GM23338 (cell line): Measurements from ENCODE around the gene XRN2. TPM values are rescaled to one million over a fixed set of nuclear protein-coding genes. Genes with fewer than 3 reads are reported as not detected.

ENCODE experiments used
- ATAC-seq: fragments of 200-7000 bp; cut with Tn5 transposase; 3 replicates; pipeline ENCODE4 v1.9.1; 2020
- DNase-seq: peaks from one replicate; pipeline ENCODE4 v3.0.0-alpha.2; 2015; ENCODE audit warnings: low spot score
- H2AFZ ChIP-seq: fragments of 200-600 bp; sonication (generic); 2 replicates; pipeline ENCODE4 v1.8.0; 2016; ENCODE audit warnings: antibody characterized with exemption, mild to moderate bottlenecking, moderate library complexity
- H3F3A ChIP-seq: fragments of 200-600 bp; sonication (generic); replicated peaks from 2 replicates; pipeline ENCODE4 v1.8.0; 2017; ENCODE audit warnings: antibody characterized with exemption, mixed run types, low read depth
- H3K27ac ChIP-seq: fragments of 200-600 bp; sonication (generic); 2 replicates; pipeline ENCODE4 v1.6.1; 2016; ENCODE audit warnings: low read depth
- H3K27me3 ChIP-seq: fragments of 200-600 bp; sonication (generic); 2 replicates; pipeline ENCODE4 v1.8.0; 2016; ENCODE audit warnings: mild to moderate bottlenecking, mixed run types, moderate library complexity; ENCODE audit not compliant: insufficient read depth
- H3K36me3 ChIP-seq: fragments of 200-600 bp; sonication (generic); 2 replicates; pipeline ENCODE4 v1.8.0; 2016; ENCODE audit warnings: mild to moderate bottlenecking; ENCODE audit not compliant: insufficient read depth
- H3K4me1 ChIP-seq: fragments of 200-600 bp; sonication (generic); 2 replicates; pipeline ENCODE4 v1.8.0; 2016; ENCODE audit warnings: mild to moderate bottlenecking, moderate library complexity; ENCODE audit not compliant: insufficient read depth
- H3K4me2 ChIP-seq: fragments of 200-600 bp; sonication (generic); 2 replicates; pipeline ENCODE4 v1.7.1; 2017; ENCODE audit warnings: mixed run types
- H3K4me3 ChIP-seq: fragments of 200-600 bp; sonication (generic); 2 replicates; pipeline ENCODE4 v1.6.1; 2016; ENCODE audit warnings: mixed run types
- H3K79me2 ChIP-seq: fragments of 200-600 bp; sonication (generic); replicated peaks from 2 replicates; pipeline ENCODE4 v1.8.0; 2017; ENCODE audit warnings: mild to moderate bottlenecking; ENCODE audit not compliant: insufficient read depth
- H3K9me2 ChIP-seq: fragments of 200-600 bp; sonication (generic); 2 replicates; pipeline ENCODE4 v1.8.0; 2017; ENCODE audit not compliant: insufficient read depth
- H4K20me1 ChIP-seq: fragments of 200-600 bp; sonication (generic); replicated peaks from 2 replicates; pipeline ENCODE4 v1.8.0; 2017; ENCODE audit warnings: mild to moderate bottlenecking; ENCODE audit not compliant: insufficient read depth
- H3K27ac Mint-ChIP-seq: 2 replicates; pipeline ENCODE4 v1.8.0; 2020; ENCODE audit warnings: inconsistent platforms, mild to moderate bottlenecking, moderate library complexity, mixed read lengths
- H3K27me3 Mint-ChIP-seq: 3 replicates; pipeline ENCODE4 v1.8.0; 2022; ENCODE audit warnings: low read depth, mild to moderate bottlenecking, moderate library complexity, mixed read lengths, inconsistent platforms; ENCODE audit not compliant: insufficient read depth, poor library complexity
- H3K36me3 Mint-ChIP-seq: 3 replicates; pipeline ENCODE4 v1.8.0; 2021; ENCODE audit warnings: low read depth, mild to moderate bottlenecking, inconsistent platforms, moderate library complexity, mixed read lengths
- H3K4me1 Mint-ChIP-seq: 3 replicates; pipeline ENCODE4 v1.8.0; 2020; ENCODE audit warnings: mild to moderate bottlenecking, inconsistent platforms, mixed read lengths
- H3K4me3 Mint-ChIP-seq: 3 replicates; pipeline ENCODE4 v1.8.0; 2021; ENCODE audit warnings: moderate library complexity, mild to moderate bottlenecking, inconsistent platforms, mixed read lengths
- H3K9me3 Mint-ChIP-seq: 3 replicates; pipeline ENCODE4 v1.8.0; 2020; ENCODE audit warnings: moderate library complexity, mild to moderate bottlenecking, inconsistent platforms, mixed read lengths
- EZH2 ChIP-seq: fragments of 200-600 bp; sonication (generic); IDR thresholded peaks from one replicate; pipeline ENCODE4 v1.8.0; 2017; ENCODE audit warnings: antibody characterized with exemption, mild to moderate bottlenecking, low read depth; ENCODE audit not compliant: unreplicated experiment
- EZH2phosphoT487 ChIP-seq: fragments of 200-600 bp; sonication (generic); IDR thresholded peaks from one replicate; pipeline ENCODE4 v1.8.1; 2018; ENCODE audit warnings: antibody characterized with exemption; ENCODE audit not compliant: unreplicated experiment
- JUNB ChIP-seq: IDR thresholded peaks from one replicate; pipeline ENCODE4 v1.6.1; 2016; ENCODE audit warnings: antibody characterized with exemption; ENCODE audit not compliant: unreplicated experiment
- NANOG ChIP-seq: IDR thresholded peaks from 2 replicates; pipeline ENCODE4 v1.6.1; 2016; ENCODE audit warnings: antibody characterized with exemption, borderline replicate concordance
- STAT1 ChIP-seq: IDR thresholded peaks from one replicate; pipeline ENCODE4 v1.6.1; 2016; ENCODE audit warnings: antibody characterized with exemption; ENCODE audit not compliant: unreplicated experiment
- ZNF114 ChIP-seq: fragments of 250-450 bp; sonication (Bioruptor Pico); IDR thresholded peaks from 2 replicates; pipeline ENCODE4 v1.5.0; 2020; ENCODE audit warnings: mild to moderate bottlenecking, moderate library complexity
- ZNF331 ChIP-seq: fragments of 250-450 bp; sonication (Bioruptor Pico); IDR thresholded peaks from 2 replicates; pipeline ENCODE4 v1.5.0; 2020; ENCODE audit warnings: low read depth, mild to moderate bottlenecking, moderate library complexity
- polyA plus RNA-seq: library from polyadenylated mRNA; unstranded; fragments of >200 nt; fragmentation: Nextera tagmentation; extraction: Ambion mirVana; gene quantifications from 2 replicates; pipeline ENCODE4 v1.2.1, GENCODE V29; 2016
- total RNA-seq: library from RNA; depleted of rRNA; stranded (reverse); fragments of >200 nt; shearing (Covaris generic); gene quantifications from 2 replicates; pipeline ENCODE4 v1.2.3, GENCODE V29; 2014
- TF ChIP-seq, protein P1 (sequence below), 2 experiments: fragments of 200-600 bp in 1 of 2; sonication (generic) in 1 of 2; conservative IDR thresholded peaks; 2 replicates each; pipeline versions ENCODE4 v1.5.1 to v1.6.1; 2016 to 2017; ENCODE audit warnings: antibody characterized with exemption in 2 of 2, low read depth in 2 of 2, mild to moderate bottlenecking in 2 of 2, moderate library complexity in 1 of 2
- TF ChIP-seq, protein P2 (sequence below): IDR thresholded peaks from 2 replicates; pipeline ENCODE4 v1.6.1; 2016; ENCODE audit warnings: antibody characterized with exemption
- TF ChIP-seq, protein P3 (sequence below): fragments of 250-450 bp; sonication (Bioruptor Pico); IDR thresholded peaks from 2 replicates; pipeline ENCODE4 v1.5.0; 2020; ENCODE audit warnings: mild to moderate bottlenecking, moderate library complexity

The XRN2 gene
- total and polyA plus RNA-seq, 2 experiments from 2014 or later = 113 to 150 TPM

DNA sequence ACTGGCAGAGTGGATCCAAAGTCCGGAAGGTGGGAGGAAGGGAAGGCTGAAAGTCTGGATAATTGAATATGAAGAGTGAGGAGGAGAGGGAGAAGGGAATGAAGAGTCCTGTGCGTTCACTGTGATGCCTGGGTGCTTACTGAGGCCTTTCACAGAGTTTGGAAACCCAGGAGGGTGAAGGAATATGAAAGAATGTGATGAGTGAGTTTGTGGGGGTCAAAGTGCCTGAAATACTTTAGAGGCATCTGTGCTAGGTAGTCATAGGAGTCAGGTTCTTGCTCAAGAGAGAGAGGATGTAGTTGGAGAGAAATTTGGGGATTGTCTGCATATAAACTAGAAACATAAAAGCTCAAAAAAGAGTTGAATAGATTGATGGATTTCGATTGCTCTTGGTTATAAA is 73.5 kb downstream of the XRN2 start:
- no peaks in the 10 kb centered on the region; the same call in 1 of the 2 replicates for H3K4me1 ChIP-seq
- H3K27ac ChIP-seq = 0 out of 2 replicates have a peak overlapping the region, but pooled peaks have one; percentile 45
- Mint-ChIP-seq H3K4me1 (peaks cover 9% of the 10 kb centered on the region), H3K27me3 (peaks cover 3% of the 10 kb centered on the region), H3K27ac (peak overlapping the region; percentile 2; the same call in 1 of the 2 replicates), H3K4me3 (no peak overlapping the region), H3K9me3 (no peaks in the 10 kb centered on the region), H3K36me3 (peaks cover 13% of the 10 kb centered on the region; the same call in 2 of the 3 replicates)
- no peak overlapping the region for H2AFZ ChIP-seq
- TF ChIP-seq ZNF114 (CRISPR knock-in tag) = no peak
- no peak for TF ChIP-seq ZNF331
- no peak for TF ChIP-seq JUNB
- TF ChIP-seq NANOG = no peak
- TF ChIP-seq, protein P1, sequence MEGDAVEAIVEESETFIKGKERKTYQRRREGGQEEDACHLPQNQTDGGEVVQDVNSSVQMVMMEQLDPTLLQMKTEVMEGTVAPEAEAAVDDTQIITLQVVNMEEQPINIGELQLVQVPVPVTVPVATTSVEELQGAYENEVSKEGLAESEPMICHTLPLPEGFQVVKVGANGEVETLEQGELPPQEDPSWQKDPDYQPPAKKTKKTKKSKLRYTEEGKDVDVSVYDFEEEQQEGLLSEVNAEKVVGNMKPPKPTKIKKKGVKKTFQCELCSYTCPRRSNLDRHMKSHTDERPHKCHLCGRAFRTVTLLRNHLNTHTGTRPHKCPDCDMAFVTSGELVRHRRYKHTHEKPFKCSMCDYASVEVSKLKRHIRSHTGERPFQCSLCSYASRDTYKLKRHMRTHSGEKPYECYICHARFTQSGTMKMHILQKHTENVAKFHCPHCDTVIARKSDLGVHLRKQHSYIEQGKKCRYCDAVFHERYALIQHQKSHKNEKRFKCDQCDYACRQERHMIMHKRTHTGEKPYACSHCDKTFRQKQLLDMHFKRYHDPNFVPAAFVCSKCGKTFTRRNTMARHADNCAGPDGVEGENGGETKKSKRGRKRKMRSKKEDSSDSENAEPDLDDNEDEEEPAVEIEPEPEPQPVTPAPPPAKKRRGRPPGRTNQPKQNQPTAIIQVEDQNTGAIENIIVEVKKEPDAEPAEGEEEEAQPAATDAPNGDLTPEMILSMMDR (conservative IDR thresholded peaks at IDR 0.05; ENCODE audit: low read depth in 2 of 2) = no peak
- H4K20me1 ChIP-seq = peaks cover 25% of the 10 kb centered on the region
- H3K27me3 ChIP-seq = no peaks in the 10 kb centered on the region
- no peaks in the 10 kb centered on the region; the same call in 1 of the 2 replicates for H3K36me3 ChIP-seq
- ATAC-seq = no peak
- DNase-seq = no peak
- no peak overlapping the region for H3K4me2 ChIP-seq
- no peak overlapping the region for H3K4me3 ChIP-seq
- H3K79me2 ChIP-seq = peaks cover 84% of the 10 kb centered on the region
- no peaks in the 10 kb centered on the region for H3K9me2 ChIP-seq
- no peaks in the 10 kb centered on the region for H3F3A ChIP-seq

DNA sequence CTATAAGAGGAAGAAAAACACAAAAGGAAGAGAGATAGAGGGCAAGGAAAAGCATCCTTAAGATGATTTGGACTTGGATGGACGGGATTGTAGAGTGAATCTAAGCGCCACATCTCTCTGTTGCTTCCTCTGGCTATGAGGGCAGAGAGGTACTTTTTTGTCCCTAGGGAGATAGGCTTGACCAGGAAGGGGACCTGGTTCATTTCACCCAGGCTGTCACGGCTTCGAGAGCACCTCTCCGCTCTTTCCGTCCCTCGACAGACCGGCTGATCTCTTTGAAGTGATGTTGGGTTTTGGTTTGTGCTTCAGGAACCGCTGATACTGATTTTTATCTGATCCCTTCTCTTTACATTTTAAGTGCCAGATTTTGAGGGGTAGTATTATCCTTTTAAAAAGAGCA is 74.6 kb downstream of the XRN2 start:
- Mint-ChIP-seq H3K27ac (no peak overlapping the region), H3K4me3 (no peak overlapping the region)
- H3K79me2 ChIP-seq = peaks cover 74% of the 10 kb centered on the region
- TF ChIP-seq, protein P1 (conservative IDR thresholded peaks at IDR 0.05; ENCODE audit: low read depth in 2 of 2) = no peak
- no peak for TF ChIP-seq JUNB
- TF ChIP-seq STAT1 = no peak
- no peak for TF ChIP-seq NANOG
- TF ChIP-seq ZNF114 (CRISPR knock-in tag) = no peak
- TF ChIP-seq, protein P2, sequence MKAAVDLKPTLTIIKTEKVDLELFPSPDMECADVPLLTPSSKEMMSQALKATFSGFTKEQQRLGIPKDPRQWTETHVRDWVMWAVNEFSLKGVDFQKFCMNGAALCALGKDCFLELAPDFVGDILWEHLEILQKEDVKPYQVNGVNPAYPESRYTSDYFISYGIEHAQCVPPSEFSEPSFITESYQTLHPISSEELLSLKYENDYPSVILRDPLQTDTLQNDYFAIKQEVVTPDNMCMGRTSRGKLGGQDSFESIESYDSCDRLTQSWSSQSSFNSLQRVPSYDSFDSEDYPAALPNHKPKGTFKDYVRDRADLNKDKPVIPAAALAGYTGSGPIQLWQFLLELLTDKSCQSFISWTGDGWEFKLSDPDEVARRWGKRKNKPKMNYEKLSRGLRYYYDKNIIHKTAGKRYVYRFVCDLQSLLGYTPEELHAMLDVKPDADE = no peak
- no peak for TF ChIP-seq ZNF331
- no peak for TF ChIP-seq EZH2
- no peak for TF ChIP-seq EZH2phosphoT487
- TF ChIP-seq, protein P3, sequence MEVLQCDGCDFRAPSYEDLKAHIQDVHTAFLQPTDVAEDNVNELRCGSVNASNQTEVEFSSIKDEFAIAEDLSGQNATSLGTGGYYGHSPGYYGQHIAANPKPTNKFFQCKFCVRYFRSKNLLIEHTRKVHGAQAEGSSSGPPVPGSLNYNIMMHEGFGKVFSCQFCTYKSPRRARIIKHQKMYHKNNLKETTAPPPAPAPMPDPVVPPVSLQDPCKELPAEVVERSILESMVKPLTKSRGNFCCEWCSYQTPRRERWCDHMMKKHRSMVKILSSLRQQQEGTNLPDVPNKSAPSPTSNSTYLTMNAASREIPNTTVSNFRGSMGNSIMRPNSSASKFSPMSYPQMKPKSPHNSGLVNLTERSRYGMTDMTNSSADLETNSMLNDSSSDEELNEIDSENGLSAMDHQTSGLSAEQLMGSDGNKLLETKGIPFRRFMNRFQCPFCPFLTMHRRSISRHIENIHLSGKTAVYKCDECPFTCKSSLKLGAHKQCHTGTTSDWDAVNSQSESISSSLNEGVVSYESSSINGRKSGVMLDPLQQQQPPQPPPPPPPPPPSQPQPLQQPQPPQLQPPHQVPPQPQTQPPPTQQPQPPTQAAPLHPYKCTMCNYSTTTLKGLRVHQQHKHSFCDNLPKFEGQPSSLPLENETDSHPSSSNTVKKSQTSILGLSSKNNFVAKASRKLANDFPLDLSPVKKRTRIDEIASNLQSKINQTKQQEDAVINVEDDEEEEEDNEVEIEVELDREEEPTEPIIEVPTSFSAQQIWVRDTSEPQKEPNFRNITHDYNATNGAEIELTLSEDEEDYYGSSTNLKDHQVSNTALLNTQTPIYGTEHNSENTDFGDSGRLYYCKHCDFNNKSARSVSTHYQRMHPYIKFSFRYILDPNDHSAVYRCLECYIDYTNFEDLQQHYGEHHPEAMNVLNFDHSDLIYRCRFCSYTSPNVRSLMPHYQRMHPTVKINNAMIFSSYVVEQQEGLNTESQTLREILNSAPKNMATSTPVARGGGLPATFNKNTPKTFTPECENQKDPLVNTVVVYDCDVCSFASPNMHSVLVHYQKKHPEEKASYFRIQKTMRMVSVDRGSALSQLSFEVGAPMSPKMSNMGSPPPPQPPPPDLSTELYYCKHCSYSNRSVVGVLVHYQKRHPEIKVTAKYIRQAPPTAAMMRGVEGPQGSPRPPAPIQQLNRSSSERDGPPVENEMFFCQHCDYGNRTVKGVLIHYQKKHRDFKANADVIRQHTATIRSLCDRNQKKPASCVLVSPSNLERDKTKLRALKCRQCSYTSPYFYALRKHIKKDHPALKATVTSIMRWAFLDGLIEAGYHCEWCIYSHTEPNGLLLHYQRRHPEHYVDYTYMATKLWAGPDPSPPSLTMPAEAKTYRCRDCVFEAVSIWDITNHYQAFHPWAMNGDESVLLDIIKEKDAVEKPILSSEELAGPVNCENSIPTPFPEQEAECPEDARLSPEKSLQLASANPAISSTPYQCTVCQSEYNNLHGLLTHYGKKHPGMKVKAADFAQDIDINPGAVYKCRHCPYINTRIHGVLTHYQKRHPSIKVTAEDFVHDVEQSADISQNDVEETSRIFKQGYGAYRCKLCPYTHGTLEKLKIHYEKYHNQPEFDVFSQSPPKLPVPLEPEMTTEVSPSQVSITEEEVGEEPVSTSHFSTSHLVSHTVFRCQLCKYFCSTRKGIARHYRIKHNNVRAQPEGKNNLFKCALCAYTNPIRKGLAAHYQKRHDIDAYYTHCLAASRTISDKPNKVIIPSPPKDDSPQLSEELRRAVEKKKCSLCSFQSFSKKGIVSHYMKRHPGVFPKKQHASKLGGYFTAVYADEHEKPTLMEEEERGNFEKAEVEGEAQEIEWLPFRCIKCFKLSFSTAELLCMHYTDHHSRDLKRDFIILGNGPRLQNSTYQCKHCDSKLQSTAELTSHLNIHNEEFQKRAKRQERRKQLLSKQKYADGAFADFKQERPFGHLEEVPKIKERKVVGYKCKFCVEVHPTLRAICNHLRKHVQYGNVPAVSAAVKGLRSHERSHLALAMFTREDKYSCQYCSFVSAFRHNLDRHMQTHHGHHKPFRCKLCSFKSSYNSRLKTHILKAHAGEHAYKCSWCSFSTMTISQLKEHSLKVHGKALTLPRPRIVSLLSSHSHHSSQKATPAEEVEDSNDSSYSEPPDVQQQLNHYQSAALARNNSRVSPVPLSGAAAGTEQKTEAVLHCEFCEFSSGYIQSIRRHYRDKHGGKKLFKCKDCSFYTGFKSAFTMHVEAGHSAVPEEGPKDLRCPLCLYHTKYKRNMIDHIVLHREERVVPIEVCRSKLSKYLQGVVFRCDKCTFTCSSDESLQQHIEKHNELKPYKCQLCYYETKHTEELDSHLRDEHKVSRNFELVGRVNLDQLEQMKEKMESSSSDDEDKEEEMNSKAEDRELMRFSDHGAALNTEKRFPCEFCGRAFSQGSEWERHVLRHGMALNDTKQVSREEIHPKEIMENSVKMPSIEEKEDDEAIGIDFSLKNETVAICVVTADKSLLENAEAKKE (CRISPR knock-in tag) = no peak

More for the DNA sequence above, 74.6 kb downstream of the XRN2 start:
- H3K27ac ChIP-seq = no peak overlapping the region
- H3K4me3 ChIP-seq = no peak overlapping the region
- peaks cover 24% of the 10 kb centered on the region for H4K20me1 ChIP-seq
- H3K36me3 ChIP-seq = peaks cover 10% of the 10 kb centered on the region; the same call in 1 of the 2 replicates
- no peak overlapping the region for H3K4me2 ChIP-seq
- DNase-seq (no peak), ATAC-seq (no peak)
- Mint-ChIP-seq H3K27me3 (peaks cover 3% of the 10 kb centered on the region), H3K9me3 (no peaks in the 10 kb centered on the region), H3K4me1 (peaks cover 9% of the 10 kb centered on the region), H3K36me3 (peaks cover 13% of the 10 kb centered on the region; the same call in 2 of the 3 replicates)
- no peaks in the 10 kb centered on the region for H3K27me3 ChIP-seq
- H2AFZ ChIP-seq = no peak overlapping the region
- H3F3A ChIP-seq = no peaks in the 10 kb centered on the region
- no peaks in the 10 kb centered on the region; the same call in 1 of the 2 replicates for H3K4me1 ChIP-seq
- no peaks in the 10 kb centered on the region for H3K9me2 ChIP-seq
